Neural cell (in vitro differentiated cells): ENCODE data around the gene ZRANB3.

Source experiments
- SMC3 ChIP-seq: fragments of 450-650 bp; conservative IDR thresholded peaks from 2 replicates; pipeline ENCODE4 v1.6.1; 2014; ENCODE audit warnings: antibody characterized with exemption, mild to moderate bottlenecking, moderate library complexity; ENCODE audit not compliant: poor library complexity
- TF ChIP-seq, protein P1 (sequence below): fragments of 450-650 bp; IDR thresholded peaks from 2 replicates; pipeline ENCODE4 v1.5.1; 2014; ENCODE audit warnings: antibody characterized with exemption, mild to moderate bottlenecking, moderate library complexity; ENCODE audit not compliant: poor library complexity, severe bottlenecking

DNA sequence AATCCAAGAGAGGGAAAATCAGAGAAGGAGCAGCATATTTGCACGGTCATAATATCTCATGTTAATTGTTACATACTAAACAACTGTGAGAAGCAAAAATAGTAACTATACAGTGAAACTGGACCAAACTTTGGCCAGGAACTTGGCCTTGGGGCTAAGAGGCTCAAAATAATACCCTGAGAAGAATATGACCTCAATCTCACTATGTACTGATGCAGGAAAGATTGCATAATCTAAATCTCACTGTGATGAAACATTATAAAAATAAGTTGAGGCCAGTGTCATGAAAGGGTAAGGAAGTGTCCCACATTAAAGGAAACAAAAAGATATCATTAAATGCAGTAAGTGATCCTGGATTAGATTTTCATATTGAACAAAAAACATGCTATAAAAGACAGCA, 36.5 kb downstream of the ZRANB3 start:
- TF ChIP-seq, protein P1, sequence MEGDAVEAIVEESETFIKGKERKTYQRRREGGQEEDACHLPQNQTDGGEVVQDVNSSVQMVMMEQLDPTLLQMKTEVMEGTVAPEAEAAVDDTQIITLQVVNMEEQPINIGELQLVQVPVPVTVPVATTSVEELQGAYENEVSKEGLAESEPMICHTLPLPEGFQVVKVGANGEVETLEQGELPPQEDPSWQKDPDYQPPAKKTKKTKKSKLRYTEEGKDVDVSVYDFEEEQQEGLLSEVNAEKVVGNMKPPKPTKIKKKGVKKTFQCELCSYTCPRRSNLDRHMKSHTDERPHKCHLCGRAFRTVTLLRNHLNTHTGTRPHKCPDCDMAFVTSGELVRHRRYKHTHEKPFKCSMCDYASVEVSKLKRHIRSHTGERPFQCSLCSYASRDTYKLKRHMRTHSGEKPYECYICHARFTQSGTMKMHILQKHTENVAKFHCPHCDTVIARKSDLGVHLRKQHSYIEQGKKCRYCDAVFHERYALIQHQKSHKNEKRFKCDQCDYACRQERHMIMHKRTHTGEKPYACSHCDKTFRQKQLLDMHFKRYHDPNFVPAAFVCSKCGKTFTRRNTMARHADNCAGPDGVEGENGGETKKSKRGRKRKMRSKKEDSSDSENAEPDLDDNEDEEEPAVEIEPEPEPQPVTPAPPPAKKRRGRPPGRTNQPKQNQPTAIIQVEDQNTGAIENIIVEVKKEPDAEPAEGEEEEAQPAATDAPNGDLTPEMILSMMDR = no peak
- no peak for TF ChIP-seq SMC3
